IMR-90 (cell line): ENCODE measurements around the gene RAB3GAP2.

Experiments
- CEBPB ChIP-seq: IDR thresholded peaks from 2 replicates; pipeline ENCODE4 v1.6.1; 2012; ENCODE audit warnings: low read depth, low read length, improper control_type of control experiment
- CHD1 ChIP-seq: IDR thresholded peaks from 2 replicates; pipeline ENCODE4 v1.6.1; 2012; ENCODE audit warnings: low read depth, low read length, improper control_type of control experiment
- MAFK ChIP-seq: IDR thresholded peaks from 2 replicates; pipeline ENCODE4 v1.6.1; 2012; ENCODE audit warnings: low read depth, low read length, improper control_type of control experiment
- MXI1 ChIP-seq: IDR thresholded peaks from 2 replicates; pipeline ENCODE4 v1.6.1; 2012; ENCODE audit warnings: low read depth, mild to moderate bottlenecking, low read length, moderate library complexity, borderline replicate concordance
- POLR2A ChIP-seq: IDR thresholded peaks from 2 replicates; pipeline ENCODE4 v1.6.1; 2012; ENCODE audit warnings: mild to moderate bottlenecking, low read depth, low read length
- RAD21 ChIP-seq: IDR thresholded peaks from 2 replicates; pipeline ENCODE4 v1.6.1; 2012; ENCODE audit warnings: low read length, improper control_type of control experiment
- SMC3 ChIP-seq: fragments of 150-350 bp; IDR thresholded peaks from 2 replicates; pipeline ENCODE4 v1.6.1; 2016; ENCODE audit warnings: low read depth, mild to moderate bottlenecking, antibody characterized with exemption, low read length, moderate library complexity

DNA sequence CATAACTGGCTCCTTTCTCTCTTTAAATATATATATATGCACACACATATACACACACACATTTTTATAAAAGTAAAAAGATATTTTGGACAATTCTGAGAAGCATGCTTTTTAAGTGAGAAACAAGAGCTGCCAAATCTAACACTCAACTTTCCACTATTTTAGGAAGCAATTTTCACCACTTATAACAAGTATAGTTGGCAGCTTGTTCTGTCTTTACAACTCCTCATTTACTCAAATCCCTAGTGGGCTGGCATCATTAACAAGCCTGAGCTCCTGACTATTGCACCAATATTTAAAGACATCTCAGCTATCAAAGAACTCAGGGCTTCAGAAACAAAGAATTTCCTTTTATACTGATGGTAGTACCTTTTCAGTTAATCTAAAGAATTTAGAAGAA, 76.6 kb downstream of the RAB3GAP2 start:
- TF ChIP-seq POLR2A (no peak), MXI1 (no peak), CHD1 (no peak), RAD21 (no peak), MAFK (no peak), SMC3 (no peak), CEBPB (no peak)
